Activated T-cell treated with anti-CD3 and anti-CD28 coated beads, Interleukin-2, amount 50 U/mL, for 72 hours (primary cell): ENCODE results near the gene SLC12A5. TPM values are rescaled to one million over a fixed set of nuclear protein-coding genes. Genes with fewer than 3 reads are reported as not detected.

Experiments
- ATAC-seq, 2 donors: fragments of 150-1000 bp; cut with Tn5 transposase; replicated peaks in 1 of 2; 2 replicates each; pipeline ENCODE4 v1.10.0; 2021; ENCODE audit warnings: moderate library complexity in 2 of 2, mild to moderate bottlenecking in 1 of 2
- DNase-seq, 2 donors: peaks; one replicate each; pipeline ENCODE4 v3.0.0; 2021 to 2022; ENCODE audit warnings: mixed read lengths in 1 of 2
- H3K27ac Mint-ChIP-seq: one replicate; pipeline ENCODE4 v1.8.0; 2022; ENCODE audit warnings: mild to moderate bottlenecking, moderate library complexity, mixed read lengths
- H3K27me3 Mint-ChIP-seq: one replicate; pipeline ENCODE4 v1.8.0; 2022; ENCODE audit warnings: low read depth, mixed read lengths
- H3K36me3 Mint-ChIP-seq, 2 donors: one replicate each; pipeline ENCODE4 v1.8.0; 2022; ENCODE audit warnings: mixed read lengths in 2 of 2, mild to moderate bottlenecking in 1 of 2; ENCODE audit not compliant: insufficient read depth in 2 of 2
- H3K4me1 Mint-ChIP-seq: one replicate; pipeline ENCODE4 v1.8.0; 2022; ENCODE audit warnings: low read depth, mixed read lengths
- H3K4me3 Mint-ChIP-seq, 2 donors: one replicate each; pipeline ENCODE4 v1.8.0; 2022; ENCODE audit warnings: mild to moderate bottlenecking in 2 of 2, mixed read lengths in 2 of 2, moderate library complexity in 2 of 2
- H3K9me3 Mint-ChIP-seq, 2 donors: one replicate each; pipeline ENCODE4 v1.8.0; 2022; ENCODE audit warnings: mixed read lengths in 2 of 2
- total RNA-seq, 2 donors: library from RNA; stranded (reverse); gene quantifications; one replicate each; pipeline ENCODE4 v1.2.3, GENCODE V29; 2022

Gene SLC12A5
- total RNA-seq, 2 donors from 2014 or later: 1.2 to 3.2 TPM

- DNase-seq: peak; percentile 66 to 70
- H3K27me3 Mint-ChIP-seq: peaks cover 65% of the 10 kb centered on the region
- peaks cover 0 to 2% of the 10 kb centered on the region in 2 donors for H3K36me3 Mint-ChIP-seq
- no peaks in the 10 kb centered on the region for H3K9me3 Mint-ChIP-seq
- H3K27ac Mint-ChIP-seq: no peak overlapping the region
- ATAC-seq: no peak
- H3K4me1 Mint-ChIP-seq: peaks cover 54% of the 10 kb centered on the region
- peak overlapping the region; percentile 43 to 70 for H3K4me3 Mint-ChIP-seq
Observed at GRCh38 chr20:46011631-46012482, 17.2 kb upstream of the SLC12A5 start.

- ATAC-seq: no peak
- Mint-ChIP-seq H3K36me3 (peaks cover 0 to 2% of the 10 kb centered on the region in 2 donors), H3K4me1 (peaks cover 46% of the 10 kb centered on the region), H3K27ac (no peak overlapping the region), H3K9me3 (no peaks in the 10 kb centered on the region), H3K27me3 (peaks cover 65% of the 10 kb centered on the region), H3K4me3 (peak overlapping the region; percentile 57 to 65)
- no peak for DNase-seq
Observed at GRCh38 chr20:46012921-46013320, 16.1 kb upstream of the SLC12A5 start.

GRCh38 chr20:46013322-46013828, 15.6 kb upstream of the SLC12A5 start:
- peaks cover 42% of the 10 kb centered on the region for H3K4me1 Mint-ChIP-seq

GRCh38 chr20:46013829-46014516, 15.0 kb upstream of the SLC12A5 start:
- no peak overlapping the region for H3K27ac Mint-ChIP-seq
- peaks cover 67% of the 10 kb centered on the region for H3K27me3 Mint-ChIP-seq
- ATAC-seq: peak; percentile 88 to 89
- no peaks in the 10 kb centered on the region for H3K9me3 Mint-ChIP-seq
- peak; percentile 76 to 80 for DNase-seq
- peak overlapping the region; percentile 75 to 80 for H3K4me3 Mint-ChIP-seq
- H3K36me3 Mint-ChIP-seq: peaks cover 0 to 2% of the 10 kb centered on the region in 2 donors
- peaks cover 36% of the 10 kb centered on the region for H3K4me1 Mint-ChIP-seq

More at GRCh38 chr20:46013322-46013828, 15.6 kb upstream of the SLC12A5 start:
- peaks cover 0 to 2% of the 10 kb centered on the region in 2 donors for H3K36me3 Mint-ChIP-seq
- no peak overlapping the region for H3K27ac Mint-ChIP-seq
- peaks cover 65% of the 10 kb centered on the region for H3K27me3 Mint-ChIP-seq
- H3K4me3 Mint-ChIP-seq: peak overlapping the region; percentile 75 to 80
- no peaks in the 10 kb centered on the region for H3K9me3 Mint-ChIP-seq
- no peak for ATAC-seq
- DNase-seq: no peak

- H3K9me3 Mint-ChIP-seq: no peaks in the 10 kb centered on the region
- H3K27ac Mint-ChIP-seq: no peak overlapping the region
- H3K27me3 Mint-ChIP-seq: peaks cover 60% of the 10 kb centered on the region
- H3K4me3 Mint-ChIP-seq: peak overlapping the region; percentile 54 to 80
- ATAC-seq (no peak), DNase-seq (no peak)
- H3K36me3 Mint-ChIP-seq: peaks cover 0 to 2% of the 10 kb centered on the region in 2 donors
- H3K4me1 Mint-ChIP-seq: peaks cover 28% of the 10 kb centered on the region
Observed at GRCh38 chr20:46014517-46015396, 14.3 kb upstream of the SLC12A5 start.

DNA sequence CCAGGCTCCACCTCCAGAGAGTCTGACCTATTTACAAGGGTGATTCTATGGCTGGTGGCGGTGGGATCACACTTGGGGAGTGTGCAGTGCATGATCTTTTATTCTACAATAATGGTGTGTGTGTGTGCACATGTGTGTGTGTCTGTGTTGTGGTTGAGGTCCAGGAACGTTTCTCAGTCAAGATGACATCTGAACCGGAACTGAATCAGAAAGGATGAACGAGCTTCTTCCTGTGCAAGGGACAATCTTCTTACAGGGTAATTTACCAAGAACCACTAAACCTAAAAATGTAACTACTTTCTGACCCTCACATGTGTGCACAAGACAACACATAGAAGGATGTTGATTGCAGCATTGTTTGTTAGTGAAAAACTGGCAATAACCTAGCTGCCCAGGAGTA, 11.7 kb upstream of the SLC12A5 start:
- peaks cover 21% of the 10 kb centered on the region for H3K4me1 Mint-ChIP-seq
- H3K9me3 Mint-ChIP-seq: no peaks in the 10 kb centered on the region
- DNase-seq (no peak), ATAC-seq (no peak)
- peaks cover 53% of the 10 kb centered on the region for H3K27me3 Mint-ChIP-seq
- H3K4me3 Mint-ChIP-seq: no peak overlapping the region
- peaks cover 0 to 1% of the 10 kb centered on the region in 2 donors for H3K36me3 Mint-ChIP-seq
- no peak overlapping the region for H3K27ac Mint-ChIP-seq

DNA sequence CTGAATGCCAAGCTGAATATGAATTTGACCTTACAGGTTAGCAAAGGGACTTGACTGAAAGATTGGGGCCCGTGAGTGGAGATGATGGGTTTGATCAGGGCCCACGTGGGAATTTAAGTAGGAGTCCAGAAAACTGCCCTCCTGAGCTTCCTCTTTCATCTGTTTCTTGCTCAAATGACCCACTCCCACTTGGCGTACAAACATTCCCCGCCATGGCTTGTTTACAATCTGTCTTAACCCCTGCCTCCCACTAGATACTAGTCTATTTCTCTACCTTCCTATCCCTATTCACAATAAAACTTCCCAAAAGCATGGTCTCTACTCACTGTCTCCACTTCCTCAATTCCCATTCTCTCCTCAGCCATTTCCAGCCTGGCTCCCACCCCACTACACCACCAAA, 10.9 kb upstream of the SLC12A5 start:
- H3K4me3 Mint-ChIP-seq: no peak overlapping the region
- H3K36me3 Mint-ChIP-seq: peaks cover 0 to 1% of the 10 kb centered on the region in 2 donors
- ATAC-seq (no peak), DNase-seq (no peak)
- no peak overlapping the region for H3K27ac Mint-ChIP-seq
- H3K4me1 Mint-ChIP-seq: peaks cover 27% of the 10 kb centered on the region
- H3K27me3 Mint-ChIP-seq: peaks cover 47% of the 10 kb centered on the region
- H3K9me3 Mint-ChIP-seq: no peaks in the 10 kb centered on the region

DNA sequence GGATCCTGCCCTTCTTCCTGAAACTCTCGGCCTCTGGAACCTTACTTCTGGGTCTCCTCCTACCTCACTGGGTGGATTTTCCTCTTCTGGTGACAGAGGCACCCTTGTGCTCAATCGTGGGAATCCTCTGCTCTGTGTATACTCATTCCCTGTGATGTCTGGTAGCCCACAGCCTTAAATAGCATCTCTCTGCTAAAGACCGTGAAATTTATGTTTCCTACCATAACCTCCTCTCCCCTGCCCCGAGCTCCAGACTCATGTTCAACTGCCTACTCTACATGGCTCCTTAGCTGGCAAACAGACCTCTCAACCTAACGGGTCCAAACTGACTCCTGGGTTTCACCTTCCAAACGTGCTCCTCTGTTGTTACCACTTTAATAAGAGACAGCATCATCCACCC, 10.4 kb upstream of the SLC12A5 start:
- ATAC-seq (no peak), DNase-seq (no peak)
- H3K27ac Mint-ChIP-seq: no peak overlapping the region
- H3K27me3 Mint-ChIP-seq: peaks cover 51% of the 10 kb centered on the region
- no peak overlapping the region for H3K4me3 Mint-ChIP-seq
- H3K9me3 Mint-ChIP-seq: no peaks in the 10 kb centered on the region
- H3K4me1 Mint-ChIP-seq: peaks cover 32% of the 10 kb centered on the region
- H3K36me3 Mint-ChIP-seq: peaks cover 0 to 1% of the 10 kb centered on the region in 2 donors

- ATAC-seq: no peak
- Mint-ChIP-seq H3K4me3 (peak overlapping the region; percentile 2 to 87), H3K27me3 (peaks cover 52% of the 10 kb centered on the region), H3K27ac (no peak overlapping the region), H3K4me1 (peaks cover 24% of the 10 kb centered on the region), H3K9me3 (no peaks in the 10 kb centered on the region), H3K36me3 (peaks cover 0 to 1% of the 10 kb centered on the region in 2 donors)
- no peak for DNase-seq
Observed at GRCh38 chr20:46020555-46020954, 8.5 kb upstream of the SLC12A5 start.

GRCh38 chr20:46021361-46022359, 7.4 kb upstream of the SLC12A5 start:
- H3K27ac Mint-ChIP-seq: no peak overlapping the region
- H3K9me3 Mint-ChIP-seq: no peaks in the 10 kb centered on the region
- ATAC-seq: peak; percentile 75 to 82
- H3K4me1 Mint-ChIP-seq: peaks cover 24% of the 10 kb centered on the region
- peaks cover 49% of the 10 kb centered on the region for H3K27me3 Mint-ChIP-seq
- peak overlapping the region; percentile 83 to 87 for H3K4me3 Mint-ChIP-seq
- H3K36me3 Mint-ChIP-seq: peaks cover 0 to 1% of the 10 kb centered on the region in 2 donors
- DNase-seq: peak; percentile 76 to 78

DNA sequence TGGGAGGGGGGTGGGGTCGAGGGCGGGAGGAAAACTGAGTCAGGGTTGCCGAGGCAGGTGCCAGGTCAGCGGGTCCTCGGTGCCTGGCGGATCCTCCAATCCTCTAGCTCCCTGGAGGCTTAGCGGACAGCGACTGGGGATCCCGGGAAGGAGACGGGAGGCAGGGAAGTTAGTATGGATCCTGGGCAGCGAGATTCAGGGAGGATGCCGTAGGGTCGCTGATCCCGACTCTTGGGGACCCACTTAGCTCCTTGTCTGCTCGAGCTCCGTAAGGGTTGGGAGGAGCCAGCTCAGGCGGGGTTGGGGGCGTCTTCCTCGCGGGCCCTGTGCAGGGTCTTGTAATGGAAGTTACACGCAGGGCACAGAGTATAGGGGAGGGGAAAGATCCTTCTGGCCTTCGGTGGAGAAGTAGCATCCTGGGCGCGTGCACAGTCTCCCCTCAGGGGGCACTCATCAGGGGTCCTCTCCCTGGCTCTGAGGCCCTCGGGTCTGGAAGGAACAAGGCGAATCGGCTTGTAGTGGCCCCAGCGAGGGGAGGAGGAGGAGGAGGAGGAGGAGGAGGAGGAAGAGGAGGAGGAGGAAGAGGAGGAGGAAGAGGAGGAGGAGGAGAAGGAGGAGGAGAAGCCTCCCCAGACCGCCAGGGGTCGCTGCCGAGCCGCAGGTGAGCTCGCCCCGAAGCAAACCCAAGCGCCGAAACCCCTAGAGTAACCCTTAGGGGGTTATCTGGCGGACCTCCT, 6.4 kb upstream of the SLC12A5 start:
- Mint-ChIP-seq H3K36me3 (peaks cover 0 to 1% of the 10 kb centered on the region in 2 donors), H3K9me3 (no peaks in the 10 kb centered on the region), H3K27me3 (peaks cover 50% of the 10 kb centered on the region), H3K4me1 (peaks cover 24% of the 10 kb centered on the region), H3K27ac (no peak overlapping the region), H3K4me3 (peak overlapping the region; percentile 83 to 87)
- peak; percentile 55 to 61 for ATAC-seq
- peak; percentile 84 to 87 for DNase-seq
